UCSD-AML1 (cell line): Measurements from ENCODE around the gene SLC12A4.

Source experiments
- DNase-seq: peaks from one replicate; lab custom pipeline; 2025; ENCODE audit not compliant: unreplicated experiment; lab: John Stamatoyannopoulos, UW

SLC12A4 gene

GRCh38 chr16:67902831-67903230 lies 65.6 kb downstream of the SLC12A4 start:
- DNase-seq = no peak

GRCh38 chr16:67901734-67902133 lies 66.7 kb downstream of the SLC12A4 start:
- no peak for DNase-seq

GRCh38 chr16:67897231-67897630 lies 71.2 kb downstream of the SLC12A4 start:
- no peak for DNase-seq

- DNase-seq = no peak
Observed at GRCh38 chr16:67893743-67894399, 74.6 kb downstream of the SLC12A4 start.
